IMR-90 (cell line): ENCODE measurements around the gene RDH11.
"Not testable (repeated sequence)": the region's sequence is repeated elsewhere in the genome, so short reads cannot be mapped to it uniquely, and the experiment has no call there.

Source experiments
- CTCF ChIP-seq: conservative IDR thresholded peaks from 2 replicates; pipeline ENCODE4 v1.5.1; 2012; ENCODE audit warnings: mild to moderate bottlenecking, low read depth, low read length, improper control_type of control experiment
- POLR2A ChIP-seq: IDR thresholded peaks from 2 replicates; pipeline ENCODE4 v1.6.1; 2012; ENCODE audit warnings: mild to moderate bottlenecking, low read depth, low read length
- RFX5 ChIP-seq: IDR thresholded peaks from 2 replicates; pipeline ENCODE4 v1.8.0; 2012; ENCODE audit warnings: low read depth, mild to moderate bottlenecking, low read length, moderate library complexity

- TF ChIP-seq CTCF, RFX5, POLR2A: not testable (repeated sequence)
These were observed 23.8 kb upstream of the RDH11 start for GRCh38 chr14:67719385-67719784.
